Measurements from ENCODE around the gene APOA5.
A peak's percentile ranks its signal among the peaks of the same experiment; 100 is the strongest.

DNA sequence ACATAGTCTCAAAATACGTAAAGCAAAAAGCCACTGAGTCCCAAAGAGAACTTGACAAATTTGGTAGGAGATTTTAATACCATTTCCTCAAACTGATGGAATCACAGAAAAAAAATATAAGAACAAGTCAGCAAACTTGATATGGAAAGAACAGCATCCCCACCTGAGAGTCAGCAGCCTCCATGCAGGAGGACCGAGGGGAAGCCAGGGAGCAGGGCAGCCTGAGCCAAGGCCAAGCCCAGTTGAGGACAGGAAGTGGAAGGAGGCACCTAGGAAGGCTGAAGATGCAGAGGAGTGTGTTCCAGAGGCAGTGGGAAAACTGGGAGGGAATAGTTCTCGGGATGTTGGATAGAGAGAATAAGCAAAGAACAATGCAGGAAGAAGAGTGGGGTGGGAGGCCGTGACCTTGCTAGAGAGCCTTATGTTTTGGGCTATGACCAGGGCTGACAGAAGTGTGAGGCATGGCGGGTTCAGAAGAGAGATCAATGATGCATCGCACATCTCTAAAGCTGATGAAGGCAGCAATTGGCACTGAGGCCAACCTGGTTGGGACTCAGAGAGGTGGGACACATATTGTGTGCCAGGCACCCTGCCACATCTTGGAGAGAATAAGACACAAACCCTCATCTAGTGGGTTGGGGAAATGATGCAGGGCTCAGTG, 16.1 kb upstream of the APOA5 start:
- TF ChIP-seq, protein P1, sequence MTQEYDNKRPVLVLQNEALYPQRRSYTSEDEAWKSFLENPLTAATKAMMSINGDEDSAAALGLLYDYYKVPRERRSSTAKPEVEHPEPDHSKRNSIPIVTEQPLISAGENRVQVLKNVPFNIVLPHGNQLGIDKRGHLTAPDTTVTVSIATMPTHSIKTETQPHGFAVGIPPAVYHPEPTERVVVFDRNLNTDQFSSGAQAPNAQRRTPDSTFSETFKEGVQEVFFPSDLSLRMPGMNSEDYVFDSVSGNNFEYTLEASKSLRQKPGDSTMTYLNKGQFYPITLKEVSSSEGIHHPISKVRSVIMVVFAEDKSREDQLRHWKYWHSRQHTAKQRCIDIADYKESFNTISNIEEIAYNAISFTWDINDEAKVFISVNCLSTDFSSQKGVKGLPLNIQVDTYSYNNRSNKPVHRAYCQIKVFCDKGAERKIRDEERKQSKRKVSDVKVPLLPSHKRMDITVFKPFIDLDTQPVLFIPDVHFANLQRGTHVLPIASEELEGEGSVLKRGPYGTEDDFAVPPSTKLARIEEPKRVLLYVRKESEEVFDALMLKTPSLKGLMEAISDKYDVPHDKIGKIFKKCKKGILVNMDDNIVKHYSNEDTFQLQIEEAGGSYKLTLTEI (CRISPR knock-in tag; conservative IDR thresholded peaks at IDR 0.05) = no peak
- TF ChIP-seq, protein P2, sequence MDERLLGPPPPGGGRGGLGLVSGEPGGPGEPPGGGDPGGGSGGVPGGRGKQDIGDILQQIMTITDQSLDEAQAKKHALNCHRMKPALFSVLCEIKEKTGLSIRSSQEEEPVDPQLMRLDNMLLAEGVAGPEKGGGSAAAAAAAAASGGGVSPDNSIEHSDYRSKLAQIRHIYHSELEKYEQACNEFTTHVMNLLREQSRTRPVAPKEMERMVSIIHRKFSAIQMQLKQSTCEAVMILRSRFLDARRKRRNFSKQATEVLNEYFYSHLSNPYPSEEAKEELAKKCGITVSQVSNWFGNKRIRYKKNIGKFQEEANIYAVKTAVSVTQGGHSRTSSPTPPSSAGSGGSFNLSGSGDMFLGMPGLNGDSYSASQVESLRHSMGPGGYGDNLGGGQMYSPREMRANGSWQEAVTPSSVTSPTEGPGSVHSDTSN (CRISPR knock-in tag; IDR thresholded peaks at IDR 0.05) = no peak
- TF ChIP-seq, protein P3, sequence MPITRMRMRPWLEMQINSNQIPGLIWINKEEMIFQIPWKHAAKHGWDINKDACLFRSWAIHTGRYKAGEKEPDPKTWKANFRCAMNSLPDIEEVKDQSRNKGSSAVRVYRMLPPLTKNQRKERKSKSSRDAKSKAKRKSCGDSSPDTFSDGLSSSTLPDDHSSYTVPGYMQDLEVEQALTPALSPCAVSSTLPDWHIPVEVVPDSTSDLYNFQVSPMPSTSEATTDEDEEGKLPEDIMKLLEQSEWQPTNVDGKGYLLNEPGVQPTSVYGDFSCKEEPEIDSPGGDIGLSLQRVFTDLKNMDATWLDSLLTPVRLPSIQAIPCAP (CRISPR knock-in tag; IDR thresholded peaks at IDR 0.05; ENCODE audit: low read depth) = no peak
- TF ChIP-seq POLR2AphosphoS5 (IDR thresholded peaks at IDR 0.05; ENCODE audit: low read depth, low read length) = no peak
- TF ChIP-seq BRD4 (CRISPR knock-in tag; IDR thresholded peaks at IDR 0.05) = 0 out of 2 replicates have a peak, but pooled peaks have one; percentile 15
- TF ChIP-seq, protein P4, sequence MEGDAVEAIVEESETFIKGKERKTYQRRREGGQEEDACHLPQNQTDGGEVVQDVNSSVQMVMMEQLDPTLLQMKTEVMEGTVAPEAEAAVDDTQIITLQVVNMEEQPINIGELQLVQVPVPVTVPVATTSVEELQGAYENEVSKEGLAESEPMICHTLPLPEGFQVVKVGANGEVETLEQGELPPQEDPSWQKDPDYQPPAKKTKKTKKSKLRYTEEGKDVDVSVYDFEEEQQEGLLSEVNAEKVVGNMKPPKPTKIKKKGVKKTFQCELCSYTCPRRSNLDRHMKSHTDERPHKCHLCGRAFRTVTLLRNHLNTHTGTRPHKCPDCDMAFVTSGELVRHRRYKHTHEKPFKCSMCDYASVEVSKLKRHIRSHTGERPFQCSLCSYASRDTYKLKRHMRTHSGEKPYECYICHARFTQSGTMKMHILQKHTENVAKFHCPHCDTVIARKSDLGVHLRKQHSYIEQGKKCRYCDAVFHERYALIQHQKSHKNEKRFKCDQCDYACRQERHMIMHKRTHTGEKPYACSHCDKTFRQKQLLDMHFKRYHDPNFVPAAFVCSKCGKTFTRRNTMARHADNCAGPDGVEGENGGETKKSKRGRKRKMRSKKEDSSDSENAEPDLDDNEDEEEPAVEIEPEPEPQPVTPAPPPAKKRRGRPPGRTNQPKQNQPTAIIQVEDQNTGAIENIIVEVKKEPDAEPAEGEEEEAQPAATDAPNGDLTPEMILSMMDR (CRISPR knock-in tag; IDR thresholded peaks at IDR 0.05) = no peak
- TF ChIP-seq, protein P5, sequence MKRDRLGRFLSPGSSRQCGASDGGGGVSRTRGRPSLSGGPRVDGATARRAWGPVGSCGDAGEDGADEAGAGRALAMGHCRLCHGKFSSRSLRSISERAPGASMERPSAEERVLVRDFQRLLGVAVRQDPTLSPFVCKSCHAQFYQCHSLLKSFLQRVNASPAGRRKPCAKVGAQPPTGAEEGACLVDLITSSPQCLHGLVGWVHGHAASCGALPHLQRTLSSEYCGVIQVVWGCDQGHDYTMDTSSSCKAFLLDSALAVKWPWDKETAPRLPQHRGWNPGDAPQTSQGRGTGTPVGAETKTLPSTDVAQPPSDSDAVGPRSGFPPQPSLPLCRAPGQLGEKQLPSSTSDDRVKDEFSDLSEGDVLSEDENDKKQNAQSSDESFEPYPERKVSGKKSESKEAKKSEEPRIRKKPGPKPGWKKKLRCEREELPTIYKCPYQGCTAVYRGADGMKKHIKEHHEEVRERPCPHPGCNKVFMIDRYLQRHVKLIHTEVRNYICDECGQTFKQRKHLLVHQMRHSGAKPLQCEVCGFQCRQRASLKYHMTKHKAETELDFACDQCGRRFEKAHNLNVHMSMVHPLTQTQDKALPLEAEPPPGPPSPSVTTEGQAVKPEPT (CRISPR knock-in tag; IDR thresholded peaks at IDR 0.05; ENCODE audit: low read depth) = no peak
- no peak for TF ChIP-seq ZNF550 (CRISPR knock-in tag; IDR thresholded peaks at IDR 0.05; ENCODE audit: borderline replicate concordance)
- TF ChIP-seq, protein P6, sequence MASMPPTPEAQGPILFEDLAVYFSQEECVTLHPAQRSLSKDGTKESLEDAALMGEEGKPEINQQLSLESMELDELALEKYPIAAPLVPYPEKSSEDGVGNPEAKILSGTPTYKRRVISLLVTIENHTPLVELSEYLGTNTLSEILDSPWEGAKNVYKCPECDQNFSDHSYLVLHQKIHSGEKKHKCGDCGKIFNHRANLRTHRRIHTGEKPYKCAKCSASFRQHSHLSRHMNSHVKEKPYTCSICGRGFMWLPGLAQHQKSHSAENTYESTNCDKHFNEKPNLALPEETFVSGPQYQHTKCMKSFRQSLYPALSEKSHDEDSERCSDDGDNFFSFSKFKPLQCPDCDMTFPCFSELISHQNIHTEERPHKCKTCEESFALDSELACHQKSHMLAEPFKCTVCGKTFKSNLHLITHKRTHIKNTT (CRISPR knock-in tag; IDR thresholded peaks at IDR 0.05) = no peak
- TF ChIP-seq ZNF274 (CRISPR knock-in tag; IDR thresholded peaks at IDR 0.05) = no peak
- TF ChIP-seq, protein P7, sequence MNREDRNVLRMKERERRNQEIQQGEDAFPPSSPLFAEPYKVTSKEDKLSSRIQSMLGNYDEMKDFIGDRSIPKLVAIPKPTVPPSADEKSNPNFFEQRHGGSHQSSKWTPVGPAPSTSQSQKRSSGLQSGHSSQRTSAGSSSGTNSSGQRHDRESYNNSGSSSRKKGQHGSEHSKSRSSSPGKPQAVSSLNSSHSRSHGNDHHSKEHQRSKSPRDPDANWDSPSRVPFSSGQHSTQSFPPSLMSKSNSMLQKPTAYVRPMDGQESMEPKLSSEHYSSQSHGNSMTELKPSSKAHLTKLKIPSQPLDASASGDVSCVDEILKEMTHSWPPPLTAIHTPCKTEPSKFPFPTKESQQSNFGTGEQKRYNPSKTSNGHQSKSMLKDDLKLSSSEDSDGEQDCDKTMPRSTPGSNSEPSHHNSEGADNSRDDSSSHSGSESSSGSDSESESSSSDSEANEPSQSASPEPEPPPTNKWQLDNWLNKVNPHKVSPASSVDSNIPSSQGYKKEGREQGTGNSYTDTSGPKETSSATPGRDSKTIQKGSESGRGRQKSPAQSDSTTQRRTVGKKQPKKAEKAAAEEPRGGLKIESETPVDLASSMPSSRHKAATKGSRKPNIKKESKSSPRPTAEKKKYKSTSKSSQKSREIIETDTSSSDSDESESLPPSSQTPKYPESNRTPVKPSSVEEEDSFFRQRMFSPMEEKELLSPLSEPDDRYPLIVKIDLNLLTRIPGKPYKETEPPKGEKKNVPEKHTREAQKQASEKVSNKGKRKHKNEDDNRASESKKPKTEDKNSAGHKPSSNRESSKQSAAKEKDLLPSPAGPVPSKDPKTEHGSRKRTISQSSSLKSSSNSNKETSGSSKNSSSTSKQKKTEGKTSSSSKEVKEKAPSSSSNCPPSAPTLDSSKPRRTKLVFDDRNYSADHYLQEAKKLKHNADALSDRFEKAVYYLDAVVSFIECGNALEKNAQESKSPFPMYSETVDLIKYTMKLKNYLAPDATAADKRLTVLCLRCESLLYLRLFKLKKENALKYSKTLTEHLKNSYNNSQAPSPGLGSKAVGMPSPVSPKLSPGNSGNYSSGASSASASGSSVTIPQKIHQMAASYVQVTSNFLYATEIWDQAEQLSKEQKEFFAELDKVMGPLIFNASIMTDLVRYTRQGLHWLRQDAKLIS (CRISPR knock-in tag; IDR thresholded peaks at IDR 0.05) = no peak
- TF ChIP-seq NR2F6 (IDR thresholded peaks at IDR 0.05) = no peak
- TF ChIP-seq NR2F6 (CRISPR knock-in tag; IDR thresholded peaks at IDR 0.05) = no peak
- TF ChIP-seq RAD51 (IDR thresholded peaks at IDR 0.05; ENCODE audit: borderline replicate concordance) = no peak
- TF ChIP-seq TOPORS (CRISPR knock-in tag; IDR thresholded peaks at IDR 0.05) = no peak

Measured in HepG2 (cell line).